Endothelial cell of umbilical vein (primary cell): ENCODE measurements around the gene METRN. TPM values are rescaled to one million over a fixed set of nuclear protein-coding genes. Genes with fewer than 3 reads are reported as not detected.

Experiments
- BruUV-seq: library from RNA; stranded (reverse); fragments of 400-500 nt; replicated peaks from 2 replicates; lab custom pipeline; 2021; lab: Mats Ljungman, UMichigan
- CTCF ChIA-PET: fragments of 300-600, 350-600 bp; sonication (Branson Sonifier 250); formaldehyde crosslinking; loops from one replicate; lab custom pipeline; 2021; ENCODE audit warnings: antibody characterized with exemption, inconsistent platforms; lab: Charles Lee
- POLR2A ChIA-PET: fragments of 300-600, 350-600 bp; sonication (Branson Sonifier 250); formaldehyde crosslinking; loops from one replicate; lab custom pipeline; 2021; ENCODE audit warnings: antibody characterized with exemption, inconsistent platforms; lab: Charles Lee
- DNase-seq: peaks from one replicate; pipeline ENCODE4 v3.0.0-alpha.2; 2011; ENCODE audit warnings: low read depth, low spot score
- FAIRE-seq: peaks from 2 replicates; lab custom pipeline; 2011; peaks lifted over from hg19 to GRCh38; lab: Jason Lieb, UNC
- H2AFZ ChIP-seq: 2 replicates; pipeline ENCODE4 v1.6.0; 2012; ENCODE audit warnings: low read depth, low read length, control low read depth, inconsistent platforms
- H3K27ac ChIP-seq: 2 replicates; pipeline ENCODE4 v1.5.1; 2011; ENCODE audit warnings: low read depth, mild to moderate bottlenecking, control low read depth, low read length, moderate library complexity; ENCODE audit not compliant: insufficient read depth
- H3K27me3 ChIP-seq, 2 experiments: 2 replicates each; pipeline versions ENCODE4 v1.6.0 to v1.6.1; 2011; ENCODE audit warnings: low read length in 2 of 2, mixed read lengths in 1 of 2; ENCODE audit not compliant: control insufficient read depth in 2 of 2, insufficient read depth in 2 of 2
- H3K36me3 ChIP-seq, 2 experiments: 2 replicates in 1 of 2; 3 replicates in 1 of 2; pipeline ENCODE4 v1.5.1; 2011; ENCODE audit warnings: low read length in 2 of 2, mild to moderate bottlenecking in 1 of 2, moderate library complexity in 1 of 2; ENCODE audit not compliant: control insufficient read depth in 2 of 2, insufficient read depth in 2 of 2; ENCODE audit errors: extremely low read depth in 1 of 2
- H3K4me1 ChIP-seq: 3 replicates; pipeline ENCODE4 v1.5.1; 2011; ENCODE audit warnings: mild to moderate bottlenecking, low read length; ENCODE audit not compliant: control insufficient read depth, insufficient read depth; ENCODE audit errors: extremely low read depth
- H3K4me2 ChIP-seq: 2 replicates; pipeline ENCODE4 v1.6.1; 2011; ENCODE audit warnings: low read length, control low read depth, mixed read lengths; ENCODE audit not compliant: insufficient read depth
- H3K4me3 ChIP-seq, 3 experiments: fragments of 200-600 bp in 1 of 3; sonication (generic), shearing (Covaris generic) in 1 of 3; replicated peaks in 1 of 3; 2 replicates each; pipeline ENCODE4 v1.5.1; 2011 to 2016; ENCODE audit warnings: control low read depth in 3 of 3, low read length in 3 of 3, mild to moderate bottlenecking in 2 of 3, inconsistent platforms in 1 of 3, low read depth in 1 of 3, moderate library complexity in 1 of 3; ENCODE audit not compliant: insufficient read depth in 1 of 3
- H3K79me2 ChIP-seq: 2 replicates; pipeline ENCODE4 v1.6.0; 2012; ENCODE audit warnings: low read length, inconsistent platforms; ENCODE audit not compliant: control insufficient read depth, insufficient read depth
- H3K9ac ChIP-seq: replicated peaks from 2 replicates; pipeline ENCODE3; 2011; ENCODE audit warnings: low read length, control low read depth; ENCODE audit not compliant: insufficient read depth; ENCODE audit errors: extremely low read depth
- H3K9me1 ChIP-seq: replicated peaks from 3 replicates; pipeline ENCODE4 v1.6.0; 2011; ENCODE audit warnings: mild to moderate bottlenecking, low read length; ENCODE audit not compliant: control insufficient read depth, insufficient read depth; ENCODE audit errors: extremely low read depth
- H3K9me3 ChIP-seq: replicated peaks from 2 replicates; pipeline ENCODE4 v1.5.1; 2012; ENCODE audit warnings: low read length, inconsistent platforms; ENCODE audit not compliant: control insufficient read depth, insufficient read depth
- H4K20me1 ChIP-seq: replicated peaks from 2 replicates; pipeline ENCODE3; 2011; ENCODE audit warnings: mild to moderate bottlenecking, low read length; ENCODE audit not compliant: control insufficient read depth, insufficient read depth; ENCODE audit errors: extremely low read depth
- EZH2 ChIP-seq: IDR thresholded peaks from 2 replicates; pipeline ENCODE4 v1.6.1; 2012; ENCODE audit warnings: borderline replicate concordance, low read depth, mild to moderate bottlenecking, moderate library complexity, low read length, inconsistent platforms; ENCODE audit not compliant: severe bottlenecking
- FOS ChIP-seq: IDR thresholded peaks from 2 replicates; pipeline ENCODE4 v1.6.1; 2011; ENCODE audit warnings: mild to moderate bottlenecking, low read length, moderate library complexity, borderline replicate concordance; ENCODE audit not compliant: insufficient read depth
- GATA2 ChIP-seq: IDR thresholded peaks from 2 replicates; pipeline ENCODE4 v1.7.0; 2011; ENCODE audit warnings: low read depth, mild to moderate bottlenecking, moderate library complexity, mixed read lengths, low read length; ENCODE audit not compliant: insufficient read length, insufficient read depth
- JUN ChIP-seq: IDR thresholded peaks from 2 replicates; pipeline ENCODE4 v1.6.1; 2011; ENCODE audit warnings: borderline replicate concordance, low read depth; ENCODE audit not compliant: insufficient read length, insufficient read depth
- MYC ChIP-seq: IDR thresholded peaks from one replicate; pipeline ENCODE4 v1.6.1; 2011; ENCODE audit warnings: mild to moderate bottlenecking, low read depth, low read length
- POLR2A ChIP-seq: IDR thresholded peaks from 2 replicates; pipeline ENCODE4 v1.6.1; 2012; ENCODE audit warnings: low read depth, mild to moderate bottlenecking, control low read depth, low read length
- POLR2AphosphoS5 ChIP-seq: IDR thresholded peaks from 2 replicates; pipeline ENCODE4 v1.6.1; 2012; ENCODE audit warnings: low read depth, mild to moderate bottlenecking, control low read depth, low read length, moderate library complexity; ENCODE audit not compliant: insufficient read depth
- dilution Hi-C: fragments of 300-500 bp; cut with MboI; formaldehyde crosslinking; loops from one replicate; pipeline ENCODE4 v1.15.0; 2019; ENCODE audit warnings: low sequenced_read_pairs; ENCODE audit not compliant: extremely low pct_ligation_motif_present
- intact Hi-C: fragments of 100-400 bp; cut with micrococcal nuclease; formaldehyde crosslinking; loops from one replicate; pipeline ENCODE4 v1.10.0; 2022
- polyA plus RNA-seq, 4 experiments: library from polyadenylated mRNA; depleted of rRNA in 3 of 4; stranded (reverse) in 3 of 4; unstranded in 1 of 4; fragments of >200 nt; gene quantifications; 2 replicates each; pipeline versions ENCODE4 v1.2.1 to v1.2.3, GENCODE V29; 2011 to 2012; ENCODE audit warnings: missing spikeins in 1 of 4
- total RNA-seq: library from RNA; stranded (reverse); gene quantifications from 2 replicates; pipeline ENCODE4 v1.2.3, GENCODE V29; 2021
- TF ChIP-seq, protein P1 (sequence below): IDR thresholded peaks from 2 replicates; pipeline ENCODE4 v1.6.1; 2011; ENCODE audit not compliant: insufficient read depth, insufficient read length
- TF ChIP-seq, protein P2 (sequence below), 2 donors: IDR thresholded peaks; 1 replicate in 1 of 2; 2 replicates in 1 of 2; pipeline ENCODE4 v1.5.1; 2011; ENCODE audit warnings: low read length in 2 of 2, mild to moderate bottlenecking in 2 of 2, moderate library complexity in 2 of 2, control low read depth in 1 of 2, inconsistent platforms in 1 of 2, low read depth in 1 of 2; ENCODE audit not compliant: insufficient read depth in 1 of 2; ENCODE audit errors: extremely low read depth in 1 of 2

METRN gene
- total and polyA plus RNA-seq, 2 donors (not counting 3 experiments of a cell fraction or from before 2014, with no cell fraction given), result 10.0 to 16.1 TPM

DNA sequence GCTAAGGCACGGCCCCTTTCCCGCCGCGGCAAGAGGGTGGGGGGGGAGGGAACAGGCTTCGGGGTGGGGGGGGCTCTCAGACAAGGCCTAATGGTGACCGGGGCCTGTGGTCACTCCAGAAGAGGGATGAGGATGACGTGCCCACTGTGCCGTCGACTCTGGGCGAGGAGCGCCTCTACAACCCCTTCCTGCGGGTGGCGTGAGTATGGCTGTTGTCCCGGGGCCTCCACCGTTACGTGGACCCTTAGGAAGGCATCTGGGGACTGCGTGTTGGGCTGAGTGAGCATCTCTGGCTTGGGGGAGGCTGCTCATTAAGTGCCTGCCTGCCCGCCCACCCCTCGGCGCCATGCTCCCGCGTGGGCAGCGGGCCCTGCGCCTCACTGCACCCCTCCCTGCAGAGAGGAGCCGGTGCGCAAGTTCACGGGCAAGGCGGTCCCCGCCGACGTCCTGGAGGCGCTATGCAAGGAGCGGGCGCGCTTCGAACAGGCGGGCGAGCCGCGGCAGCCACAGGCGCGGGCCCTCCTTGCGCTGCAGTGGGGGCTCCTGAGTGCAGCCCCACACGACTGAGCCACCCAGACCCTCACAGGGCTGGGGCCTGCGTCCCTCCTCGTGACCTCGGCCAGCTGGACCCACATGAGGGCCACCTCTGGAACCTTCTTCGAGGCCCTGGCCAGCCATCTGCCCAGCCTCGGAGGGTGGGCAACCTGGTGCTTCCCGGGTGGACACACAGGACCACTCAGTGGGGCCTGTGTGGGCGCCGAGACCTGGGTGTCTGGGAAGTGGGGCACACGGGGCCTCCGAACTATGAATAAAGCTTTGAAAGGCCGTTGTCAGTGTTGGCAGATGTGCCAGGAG lies 14.2 kb downstream of the METRN start:
- Histone ChIP-seq H3K9me1 (no peaks in the 10 kb centered on the region), H3K9me3 (no peaks in the 10 kb centered on the region), H3K27ac (no peak overlapping the region), H2AFZ (no peak overlapping the region), H3K27me3 (no peaks in the 10 kb centered on the region), H3K4me1 (peaks cover 13% of the 10 kb centered on the region), H3K4me2 (no peak overlapping the region), H3K79me2 (no peaks in the 10 kb centered on the region), H3K4me3 (no peak overlapping the region), H4K20me1 (no peaks in the 10 kb centered on the region), H3K9ac (no peak overlapping the region), H3K36me3 (peaks cover 4 to 12% of the 10 kb centered on the region in 2 experiments)
- dilution Hi-C loops (no loop called here), intact Hi-C loops (loop anchor here (2.0 kb wide), 1 partner anchor 14 kb away; the partner anchor contains the start of gene METRN)
- no peak for DNase-seq
- BruUV-seq, result no TSS peak
- no peak for TF ChIP-seq GATA2
- no peak for TF ChIP-seq EZH2
- TF ChIP-seq POLR2AphosphoS5, result no peak
- no peak for TF ChIP-seq MYC
- TF ChIP-seq FOS, result no peak
- TF ChIP-seq JUN, result no peak
- TF ChIP-seq, protein P1, sequence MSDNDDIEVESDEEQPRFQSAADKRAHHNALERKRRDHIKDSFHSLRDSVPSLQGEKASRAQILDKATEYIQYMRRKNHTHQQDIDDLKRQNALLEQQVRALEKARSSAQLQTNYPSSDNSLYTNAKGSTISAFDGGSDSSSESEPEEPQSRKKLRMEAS, result no peak
- TF ChIP-seq, protein P2, sequence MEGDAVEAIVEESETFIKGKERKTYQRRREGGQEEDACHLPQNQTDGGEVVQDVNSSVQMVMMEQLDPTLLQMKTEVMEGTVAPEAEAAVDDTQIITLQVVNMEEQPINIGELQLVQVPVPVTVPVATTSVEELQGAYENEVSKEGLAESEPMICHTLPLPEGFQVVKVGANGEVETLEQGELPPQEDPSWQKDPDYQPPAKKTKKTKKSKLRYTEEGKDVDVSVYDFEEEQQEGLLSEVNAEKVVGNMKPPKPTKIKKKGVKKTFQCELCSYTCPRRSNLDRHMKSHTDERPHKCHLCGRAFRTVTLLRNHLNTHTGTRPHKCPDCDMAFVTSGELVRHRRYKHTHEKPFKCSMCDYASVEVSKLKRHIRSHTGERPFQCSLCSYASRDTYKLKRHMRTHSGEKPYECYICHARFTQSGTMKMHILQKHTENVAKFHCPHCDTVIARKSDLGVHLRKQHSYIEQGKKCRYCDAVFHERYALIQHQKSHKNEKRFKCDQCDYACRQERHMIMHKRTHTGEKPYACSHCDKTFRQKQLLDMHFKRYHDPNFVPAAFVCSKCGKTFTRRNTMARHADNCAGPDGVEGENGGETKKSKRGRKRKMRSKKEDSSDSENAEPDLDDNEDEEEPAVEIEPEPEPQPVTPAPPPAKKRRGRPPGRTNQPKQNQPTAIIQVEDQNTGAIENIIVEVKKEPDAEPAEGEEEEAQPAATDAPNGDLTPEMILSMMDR (IDR thresholded peaks at IDR 0.05; ENCODE audit: extremely low read depth in 1 of 2, insufficient read depth in 1 of 2, low read depth in 1 of 2, low read length in 2 of 2), result no peak
- TF ChIP-seq POLR2A, result no peak
- ChIA-PET CTCF (interaction anchor here (1.0 to 5.7 kb wide), 4 partner anchors 9 to 59 kb away, joined by 3 to 34 read pairs (median 5); partner anchors contain the start of genes ANTKMT, CHTF18, METRN and RPUSD1), POLR2A (no interaction called here)
- FAIRE-seq, result no peak
